Osteocyte (in vitro differentiated cells): ENCODE results near the gene CASS4. TPM values are rescaled to one million over a fixed set of nuclear protein-coding genes. Genes with fewer than 3 reads are reported as not detected.

Experiments
- DNase-seq: peaks from one replicate; pipeline ENCODE4 v3.0.0; 2021; ENCODE audit warnings: mixed read lengths; ENCODE audit not compliant: unreplicated experiment; ENCODE audit errors: extremely low spot score
- H3K27ac Mint-ChIP-seq: one replicate; pipeline ENCODE4 v1.8.0; 2021; ENCODE audit warnings: mild to moderate bottlenecking, mixed read lengths; ENCODE audit not compliant: unreplicated experiment
- H3K27me3 Mint-ChIP-seq: one replicate; pipeline ENCODE4 v1.8.0; 2021; ENCODE audit warnings: mixed read lengths; ENCODE audit not compliant: unreplicated experiment
- H3K36me3 Mint-ChIP-seq: one replicate; pipeline ENCODE4 v1.8.0; 2021; ENCODE audit warnings: mixed read lengths; ENCODE audit not compliant: unreplicated experiment
- H3K4me1 Mint-ChIP-seq: one replicate; pipeline ENCODE4 v1.8.0; 2021; ENCODE audit warnings: mixed read lengths; ENCODE audit not compliant: unreplicated experiment
- H3K4me3 Mint-ChIP-seq: one replicate; pipeline ENCODE4 v1.8.0; 2021; ENCODE audit warnings: mild to moderate bottlenecking, moderate library complexity, mixed read lengths; ENCODE audit not compliant: unreplicated experiment
- H3K9me3 Mint-ChIP-seq: one replicate; pipeline ENCODE4 v1.8.0; 2021; ENCODE audit warnings: mixed read lengths; ENCODE audit not compliant: unreplicated experiment
- CTCF ChIP-seq: fragments of 200-600 bp; sonication (generic); IDR thresholded peaks from 2 replicates; pipeline ENCODE4 v1.5.0; 2021; ENCODE audit warnings: antibody characterized with exemption, mild to moderate bottlenecking, moderate library complexity
- total RNA-seq: library from RNA; stranded (reverse); gene quantifications from 2 replicates; pipeline ENCODE4 v1.2.1, GENCODE V29; 2021

The CASS4 gene
- total RNA-seq, 1 donor from 2014 or later = not detected

GRCh38 chr20:56430957-56431356, 18.9 kb downstream of the CASS4 start:
- no peaks in the 10 kb centered on the region for H3K9me3 Mint-ChIP-seq
- DNase-seq = no peak
- TF ChIP-seq CTCF = no peak
- peaks cover 13% of the 10 kb centered on the region for H3K4me1 Mint-ChIP-seq
- no peaks in the 10 kb centered on the region for H3K27me3 Mint-ChIP-seq
- no peak overlapping the region for H3K27ac Mint-ChIP-seq
- H3K4me3 Mint-ChIP-seq = no peak overlapping the region
- H3K36me3 Mint-ChIP-seq = no peaks in the 10 kb centered on the region

- Mint-ChIP-seq H3K4me1 (peaks cover 13% of the 10 kb centered on the region), H3K9me3 (no peaks in the 10 kb centered on the region), H3K4me3 (no peak overlapping the region), H3K27ac (no peak overlapping the region), H3K27me3 (no peaks in the 10 kb centered on the region), H3K36me3 (no peaks in the 10 kb centered on the region)
- TF ChIP-seq CTCF = no peak
- DNase-seq = no peak
These were observed 19.4 kb downstream of the CASS4 start for GRCh38 chr20:56431471-56431870.

DNA sequence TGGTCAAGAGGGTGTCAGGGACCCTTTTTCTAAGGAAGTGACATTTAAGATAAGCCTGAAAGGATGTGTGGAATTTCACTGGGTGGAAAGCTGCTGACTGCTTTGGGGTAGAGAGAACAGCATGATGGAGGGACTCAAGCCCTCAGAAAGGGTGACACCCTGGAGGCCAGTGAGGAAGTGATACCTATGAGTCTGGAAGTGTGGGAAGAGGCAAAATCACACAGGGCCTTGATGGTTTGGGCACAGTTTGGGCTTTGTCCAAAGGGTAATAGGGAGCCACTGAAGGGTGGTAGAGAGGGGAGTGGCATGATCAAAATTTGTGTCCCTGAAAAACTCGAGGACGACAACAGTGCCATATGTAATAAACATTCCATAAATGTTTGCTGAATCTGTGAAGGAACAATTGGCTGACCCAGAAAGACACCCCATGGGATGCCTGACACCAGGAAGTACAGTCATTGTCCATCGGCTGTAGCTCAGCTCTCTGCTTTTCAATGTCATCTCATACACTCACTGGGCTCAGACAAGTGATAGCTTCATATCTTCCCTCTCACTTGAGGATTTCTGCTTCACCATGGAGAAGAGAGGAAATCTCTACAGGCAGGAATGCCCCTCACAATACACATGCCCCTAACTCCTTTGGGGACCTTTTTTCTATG, 21.3 kb downstream of the CASS4 start:
- Mint-ChIP-seq H3K4me3 (no peak overlapping the region), H3K27me3 (no peaks in the 10 kb centered on the region), H3K4me1 (peaks cover 17% of the 10 kb centered on the region), H3K9me3 (no peaks in the 10 kb centered on the region), H3K36me3 (no peaks in the 10 kb centered on the region), H3K27ac (no peak overlapping the region)
- no peak for TF ChIP-seq CTCF
- DNase-seq = no peak

DNA sequence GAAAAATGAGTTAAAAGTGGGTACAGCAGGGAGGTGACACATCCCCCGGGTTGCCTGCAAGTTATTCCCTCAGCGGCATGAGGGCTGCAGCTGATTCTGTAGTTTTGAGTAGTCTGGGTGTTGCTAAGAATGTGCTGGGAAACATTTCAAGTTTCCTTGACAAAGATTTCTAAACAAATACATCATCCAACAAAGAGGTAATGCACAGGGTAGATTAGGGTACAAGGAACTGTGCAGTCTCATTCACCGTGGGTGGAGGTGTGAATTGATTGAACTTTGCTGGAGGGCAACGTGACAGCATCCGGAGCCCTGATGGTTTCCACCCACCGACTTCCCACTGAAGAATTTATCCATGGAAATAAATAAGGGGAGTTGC, 21.8 kb downstream of the CASS4 start:
- Mint-ChIP-seq H3K36me3 (no peaks in the 10 kb centered on the region), H3K9me3 (no peaks in the 10 kb centered on the region), H3K4me1 (peaks cover 19% of the 10 kb centered on the region), H3K27ac (no peak overlapping the region), H3K4me3 (no peak overlapping the region), H3K27me3 (no peaks in the 10 kb centered on the region)
- TF ChIP-seq CTCF = no peak
- no peak for DNase-seq

DNA sequence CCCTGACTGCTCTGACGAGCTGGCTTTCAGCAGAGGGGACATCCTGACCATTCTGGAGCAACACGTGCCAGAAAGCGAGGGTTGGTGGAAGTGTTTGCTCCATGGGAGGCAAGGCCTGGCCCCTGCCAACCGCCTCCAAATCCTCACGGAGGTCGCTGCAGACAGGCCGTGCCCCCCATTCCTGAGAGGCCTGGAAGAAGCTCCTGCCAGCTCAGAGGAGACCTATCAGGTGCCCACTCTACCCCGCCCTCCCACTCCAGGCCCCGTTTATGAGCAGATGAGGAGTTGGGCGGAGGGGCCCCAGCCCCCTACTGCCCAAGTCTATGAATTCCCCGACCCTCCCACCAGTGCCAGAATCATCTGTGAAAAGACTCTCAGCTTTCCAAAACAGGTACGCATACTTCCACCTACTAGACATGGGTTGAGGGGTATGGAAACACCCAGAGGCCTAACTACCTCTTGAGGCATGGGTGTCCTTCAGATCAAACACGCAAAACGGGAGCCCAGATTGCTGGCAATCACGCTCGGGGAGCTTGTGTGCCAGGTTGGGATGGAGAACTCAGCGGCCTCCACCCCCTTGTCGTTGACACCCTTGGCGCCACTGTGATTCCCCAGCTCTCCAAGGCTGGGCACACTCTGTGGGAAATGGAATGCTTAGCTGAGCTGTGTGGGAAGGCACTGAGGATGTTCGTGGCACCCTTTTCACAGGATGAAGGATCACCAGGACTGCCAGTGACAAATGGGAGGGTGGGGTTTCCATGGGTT, 25.3 kb downstream of the CASS4 start:
- H3K4me3 Mint-ChIP-seq = no peak overlapping the region
- no peaks in the 10 kb centered on the region for H3K9me3 Mint-ChIP-seq
- TF ChIP-seq CTCF = no peak
- H3K4me1 Mint-ChIP-seq = peaks cover 32% of the 10 kb centered on the region
- no peak overlapping the region for H3K27ac Mint-ChIP-seq
- DNase-seq = no peak
- no peaks in the 10 kb centered on the region for H3K27me3 Mint-ChIP-seq
- H3K36me3 Mint-ChIP-seq = no peaks in the 10 kb centered on the region
